Measurements from ENCODE around the gene SPATS2. TPM values are rescaled to one million over a fixed set of nuclear protein-coding genes. Genes with fewer than 3 reads are reported as not detected.

SPATS2 gene
- total RNA-seq, 1 donor from 2014 or later = 14.8 TPM

Other genes starting within 250 kb of the SPATS2 start
- gene TUBA1B, start 236.1 kb upstream of the SPATS2 start, total RNA-seq = 680 TPM
- gene TUBA1A, start 178.4 kb upstream of the SPATS2 start, total RNA-seq = 346 TPM
- gene TUBA1C, start 102.4 kb upstream of the SPATS2 start, total RNA-seq = 59.8 TPM
- 3.7 TPM for gene PRPH, start 72.3 kb upstream of the SPATS2 start, total RNA-seq
- 0.58 TPM for gene TROAP, start 44.2 kb upstream of the SPATS2 start, total RNA-seq
- gene C1QL4, start 30.3 kb upstream of the SPATS2 start, total RNA-seq = not detected
- gene DNAJC22, start 20.6 kb upstream of the SPATS2 start, total RNA-seq = not detected
- 0.27 TPM for gene KCNH3, start 171.6 kb downstream of the SPATS2 start, total RNA-seq
- 39.3 TPM for gene MCRS1, start 200.7 kb downstream of the SPATS2 start, total RNA-seq
- 0.36 TPM for gene FAM186B, start 238.2 kb downstream of the SPATS2 start, total RNA-seq